HG02678 (cell line): ENCODE results near the gene EGFL7.
"Not testable (repeated sequence)": the region's sequence is repeated elsewhere in the genome, so short reads cannot be mapped to it uniquely, and the experiment has no call there.

Experiments used
- ATAC-seq: cut with Tn5 transposase; IDR thresholded peaks from one replicate; pipeline ENCODE4 v1.9.1; 2021; ENCODE audit warnings: mild to moderate bottlenecking, moderate library complexity; ENCODE audit not compliant: unreplicated experiment

EGFL7 gene

DNA sequence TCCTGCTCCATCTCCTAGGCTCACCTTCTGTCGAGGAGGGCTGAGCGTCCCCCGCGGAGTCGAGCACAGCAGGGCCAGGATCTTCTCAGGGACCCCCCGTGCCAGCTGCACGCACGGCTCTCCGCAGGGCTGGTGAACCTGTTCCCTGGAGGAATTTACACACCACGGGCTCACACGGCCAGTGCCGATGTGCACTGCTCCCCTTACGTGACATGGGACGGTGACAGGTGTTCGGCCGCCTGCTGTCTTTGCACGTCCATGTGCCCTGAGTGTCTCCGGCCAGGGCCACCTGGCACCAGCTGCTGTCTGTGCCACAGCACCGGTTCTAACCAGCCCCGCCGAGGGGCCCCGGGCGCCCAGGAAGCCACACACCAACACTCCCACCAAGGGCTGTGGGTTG is 33.2 kb downstream of the EGFL7 start:
- ATAC-seq = no peak

- no peak for ATAC-seq
Observed at GRCh38 chr9:136696502-136696901, 33.8 kb downstream of the EGFL7 start.

GRCh38 chr9:136697146-136697820 is 34.6 kb downstream of the EGFL7 start:
- ATAC-seq = no peak

GRCh38 chr9:136697821-136698526 is 35.3 kb downstream of the EGFL7 start:
- no peak for ATAC-seq

GRCh38 chr9:136698635-136699246 is 36.0 kb downstream of the EGFL7 start:
- no peak for ATAC-seq

- ATAC-seq = no peak
Observed at GRCh38 chr9:136700304-136700703, 37.6 kb downstream of the EGFL7 start.

- peak; percentile 55 for ATAC-seq
Observed at GRCh38 chr9:136700959-136701667, 38.4 kb downstream of the EGFL7 start.

- ATAC-seq = no peak
Observed at GRCh38 chr9:136701668-136702053, 38.9 kb downstream of the EGFL7 start.

DNA sequence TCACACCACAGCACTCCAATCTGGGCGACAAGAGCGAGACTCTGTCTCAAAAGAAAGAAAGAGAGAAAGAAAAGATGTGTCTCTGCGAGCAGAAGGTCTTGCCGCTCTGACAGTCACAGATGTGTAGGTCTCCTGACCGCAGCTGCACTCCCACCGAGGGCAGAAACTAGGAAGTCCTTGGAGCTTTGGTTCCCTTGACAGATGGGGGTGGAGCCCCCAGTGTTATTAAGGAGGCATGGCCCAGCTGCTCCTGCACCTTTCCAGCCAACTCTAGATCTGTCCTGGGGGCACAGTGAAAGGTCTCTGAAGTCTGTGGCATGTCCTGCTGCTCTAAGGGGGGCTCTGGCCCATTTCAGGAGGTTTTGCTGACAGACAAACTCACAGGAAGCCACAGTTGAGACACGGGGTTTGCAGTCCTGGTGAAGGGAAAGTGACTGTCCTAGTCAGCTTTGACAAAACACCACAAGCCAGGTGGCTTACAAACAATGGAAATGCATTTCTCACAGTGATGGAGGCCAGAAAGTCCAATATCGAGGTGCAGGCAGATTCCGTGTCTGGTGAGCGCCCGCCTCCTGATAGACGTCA is 40.7 kb downstream of the EGFL7 start:
- no peak for ATAC-seq

- ATAC-seq = not testable (repeated sequence)
Observed at GRCh38 chr9:136704741-136705140, 42.0 kb downstream of the EGFL7 start.

DNA sequence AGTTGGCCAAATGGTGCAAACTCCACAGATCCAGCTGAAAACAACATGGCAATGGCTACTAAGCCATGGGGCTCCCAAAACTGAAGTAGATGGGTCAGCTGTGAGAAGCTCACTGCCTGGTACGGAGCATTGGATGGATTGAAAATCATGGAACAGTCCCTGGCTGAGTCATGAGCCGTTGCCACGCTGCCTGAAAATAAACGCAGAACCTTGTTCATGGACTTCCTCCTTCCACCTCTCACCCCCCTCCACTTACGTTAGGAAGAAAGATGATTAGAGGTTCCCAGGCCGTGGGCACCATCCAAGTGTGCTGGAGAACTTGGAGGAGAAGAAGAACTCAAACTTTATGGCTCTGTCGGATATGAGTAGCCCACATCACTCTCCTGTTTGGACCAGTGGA is 42.8 kb downstream of the EGFL7 start:
- no peak for ATAC-seq

- no peak for ATAC-seq
Observed at GRCh38 chr9:136707011-136707410, 44.3 kb downstream of the EGFL7 start.

GRCh38 chr9:136707849-136708517 is 45.3 kb downstream of the EGFL7 start:
- ATAC-seq = no peak

DNA sequence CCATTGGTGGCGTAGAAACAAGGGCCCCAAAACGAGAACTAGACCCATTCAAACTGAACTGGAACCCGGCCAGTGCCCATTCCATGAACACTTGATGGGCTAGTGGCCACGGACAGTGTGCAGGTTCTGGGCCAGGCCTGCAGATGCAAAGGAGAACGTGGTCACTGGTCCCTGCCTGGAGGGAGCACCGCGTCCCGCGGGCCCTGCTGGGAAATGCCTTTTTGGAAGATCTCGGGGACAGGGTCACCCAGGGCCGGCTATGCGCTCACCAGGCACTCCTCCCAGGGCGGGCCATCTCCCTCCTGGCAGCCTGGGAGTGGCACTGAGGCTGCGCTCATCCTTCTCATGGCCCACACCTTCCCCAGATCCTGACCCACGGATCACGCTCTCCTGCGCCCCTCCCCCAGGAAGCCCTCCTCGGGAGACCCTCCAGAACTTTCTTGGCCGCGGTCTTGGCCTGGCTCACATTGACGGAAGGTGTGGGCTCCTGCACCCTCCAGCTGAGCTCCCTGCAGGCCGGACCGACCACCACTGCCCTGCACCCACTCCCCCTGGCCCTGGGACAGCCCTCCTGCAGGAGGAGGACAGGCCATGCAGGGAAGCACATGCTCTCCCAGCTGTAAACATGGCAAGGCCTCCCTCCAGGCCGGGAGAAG is 46.9 kb downstream of the EGFL7 start:
- ATAC-seq = no peak

DNA sequence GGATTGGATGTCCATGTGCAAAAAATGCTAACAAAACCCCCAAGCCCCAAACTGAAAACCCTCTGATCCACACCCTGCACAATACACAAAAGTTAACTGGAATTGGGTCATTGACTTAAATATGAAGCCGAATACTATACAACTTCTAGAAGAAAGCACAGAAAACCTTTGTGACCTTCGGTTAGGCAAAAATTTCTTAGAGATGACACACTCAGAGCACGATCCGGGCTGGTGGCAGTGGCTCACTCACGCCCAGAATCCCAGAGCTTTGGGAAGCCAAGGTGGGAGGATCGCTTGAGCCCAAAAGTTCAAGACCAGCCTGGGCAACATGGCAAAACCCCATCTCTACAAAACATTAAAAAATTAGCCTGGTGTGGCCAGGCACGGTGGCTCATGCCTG is 47.8 kb downstream of the EGFL7 start:
- ATAC-seq = no peak

GRCh38 chr9:136711219-136711648 is 48.5 kb downstream of the EGFL7 start:
- not testable (repeated sequence) for ATAC-seq

GRCh38 chr9:136711751-136712689 is 49.3 kb downstream of the EGFL7 start, which contains the start of gene DIPK1B:
Gene DIPK1B, plus strand, starts transcription at chr9:136712572. Its CDS starts 94 bp downstream, at chr9:136712666.
- ATAC-seq = no peak

DNA sequence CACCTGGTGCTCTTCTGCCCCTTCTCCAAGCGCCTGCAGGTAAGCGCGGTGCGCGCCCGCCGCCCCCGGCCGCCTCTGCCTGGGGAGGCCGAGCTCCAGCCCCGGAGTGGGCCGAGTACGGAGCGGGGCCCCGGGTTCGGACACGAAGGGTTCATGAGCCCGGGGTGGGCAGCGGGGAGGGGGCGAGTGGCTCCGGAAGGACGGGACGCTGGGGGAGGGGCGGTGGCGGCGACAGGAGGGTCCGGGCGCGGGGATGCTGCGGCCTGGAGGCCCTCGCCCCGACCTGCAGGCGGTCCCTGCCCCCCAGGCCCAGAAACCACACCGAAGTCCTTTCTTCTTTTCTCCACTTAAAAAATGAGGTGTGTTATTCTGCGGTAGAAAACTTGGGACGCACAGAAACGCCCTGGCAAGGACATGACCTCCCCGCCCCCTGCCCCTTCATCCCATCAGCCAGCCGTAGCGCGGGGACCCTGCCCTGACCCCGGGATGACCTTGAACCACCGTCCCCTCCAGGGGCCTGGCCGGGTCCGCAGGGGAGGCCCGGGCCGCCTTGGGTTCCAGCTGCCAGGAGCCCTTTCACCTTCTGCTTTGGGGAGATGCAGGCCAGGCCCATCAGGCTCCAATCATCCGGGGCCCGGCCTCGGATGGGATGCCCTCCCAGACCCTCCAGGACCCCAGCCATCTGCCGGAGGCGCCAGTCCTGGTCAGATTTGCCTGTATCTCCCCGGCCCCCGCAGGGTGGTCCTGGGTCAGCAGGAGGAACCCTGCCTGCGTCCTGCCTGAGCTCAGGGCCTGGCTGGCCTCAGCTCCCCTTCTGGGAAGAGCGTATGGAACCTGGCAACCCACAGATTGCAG is 50.2 kb downstream of the EGFL7 start:
- ATAC-seq = no peak
